ENCODE results near the gene CDYL2. TPM values are rescaled to one million over a fixed set of nuclear protein-coding genes. Genes with fewer than 3 reads are reported as not detected.

CDYL2 gene
- total and polyA plus RNA-seq, 2 donors (not counting 3 experiments of a cell fraction or from before 2014, with no cell fraction given) = 7.1 to 71.3 TPM

DNA sequence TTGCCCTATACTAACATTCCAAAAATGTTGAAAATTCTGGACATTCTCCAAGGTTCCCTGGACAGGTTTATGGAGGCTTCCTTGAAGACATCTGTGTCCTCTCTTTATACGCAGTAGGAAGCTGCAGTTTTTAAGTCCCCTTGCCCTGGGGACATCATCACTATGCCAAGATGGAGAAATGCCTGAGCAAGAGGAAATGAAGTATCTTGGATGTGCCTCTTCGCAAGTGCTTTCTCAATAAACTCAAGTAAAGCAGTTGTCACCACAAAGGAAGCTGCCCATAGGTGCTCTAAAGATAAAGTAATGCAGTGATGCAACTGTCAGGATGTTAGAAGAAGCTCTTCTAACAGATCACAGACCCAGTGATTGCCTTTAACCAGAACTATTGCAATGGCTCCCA lies 71.0 kb downstream of the CDYL2 start:
- H3K9me3 ChIP-seq (replicated peaks; ENCODE audit: control insufficient read depth, insufficient read depth, low read length) = no peaks in the 10 kb centered on the region
- no peak overlapping the region for H2AFZ ChIP-seq (ENCODE audit: low read depth, low read length)
- H4K20me1 ChIP-seq (replicated peaks; ENCODE audit: control insufficient read depth, extremely low read depth, insufficient read depth, low read length) = peaks cover 7% of the 10 kb centered on the region
- no peak overlapping the region for H3K4me3 ChIP-seq (replicated peaks in 1 of 3; ENCODE audit: insufficient read depth in 1 of 3, low read depth in 1 of 3, low read length in 3 of 3)
- H3K4me1 ChIP-seq (ENCODE audit: control insufficient read depth, extremely low read depth, insufficient read depth, low read length) = no peaks in the 10 kb centered on the region
- no peak for DNase-seq (ENCODE audit: low read depth, low spot score)
- no peak overlapping the region for H3K9ac ChIP-seq (replicated peaks; ENCODE audit: extremely low read depth, insufficient read depth, low read length)
- no peaks in the 10 kb centered on the region for H3K9me1 ChIP-seq (replicated peaks; ENCODE audit: control insufficient read depth, extremely low read depth, insufficient read depth, low read length)
- intact Hi-C loops (cut with micrococcal nuclease) (no loop called here), dilution Hi-C loops (cut with MboI; ENCODE audit: extremely low pct_ligation_motif_present, low sequenced_read_pairs) (no loop called here)
- H3K36me3 ChIP-seq (ENCODE audit: control insufficient read depth in 2 of 2, extremely low read depth in 1 of 2, insufficient read depth in 2 of 2, low read length in 2 of 2) = no peaks in the 10 kb centered on the region
- no peak overlapping the region for H3K27ac ChIP-seq (ENCODE audit: insufficient read depth, low read depth, low read length)
- H3K79me2 ChIP-seq (ENCODE audit: control insufficient read depth, insufficient read depth, low read length) = peaks cover 71% of the 10 kb centered on the region
- H3K4me2 ChIP-seq (ENCODE audit: insufficient read depth, low read length) = no peak overlapping the region
- FAIRE-seq = no peak
- TF ChIP-seq GATA2 (IDR thresholded peaks at IDR 0.05; ENCODE audit: insufficient read depth, insufficient read length, low read depth, low read length) = no peak
- TF ChIP-seq JUN (IDR thresholded peaks at IDR 0.05; ENCODE audit: borderline replicate concordance, insufficient read depth, insufficient read length, low read depth) = no peak
- TF ChIP-seq POLR2AphosphoS5 (IDR thresholded peaks at IDR 0.05; ENCODE audit: insufficient read depth, low read depth, low read length) = no peak
- TF ChIP-seq EZH2 (IDR thresholded peaks at IDR 0.05; ENCODE audit: borderline replicate concordance, low read depth, low read length, severe bottlenecking) = no peak
- no peak for TF ChIP-seq MAX (IDR thresholded peaks at IDR 0.05; ENCODE audit: insufficient read depth, insufficient read length)
- no peak for TF ChIP-seq POLR2A (IDR thresholded peaks at IDR 0.05; ENCODE audit: low read depth, low read length)
- TF ChIP-seq CTCF (IDR thresholded peaks at IDR 0.05; ENCODE audit: extremely low read depth in 1 of 2, insufficient read depth in 1 of 2, low read depth in 1 of 2, low read length in 2 of 2) = no peak
- no peak for TF ChIP-seq MYC (IDR thresholded peaks at IDR 0.05; ENCODE audit: low read depth, low read length)
- TF ChIP-seq FOS (IDR thresholded peaks at IDR 0.05; ENCODE audit: borderline replicate concordance, insufficient read depth, low read length) = no peak
- CTCF ChIA-PET = no interaction called here
- H3K27me3 ChIP-seq (ENCODE audit: control insufficient read depth in 2 of 2, insufficient read depth in 2 of 2, low read length in 2 of 2) = no peaks in the 10 kb centered on the region
- BruUV-seq (replicated peaks) = no TSS peak
- POLR2A ChIA-PET = no interaction called here
